GM18507 (cell line): ENCODE results near the gene EGFLAM.

Source experiments
- DNase-seq: peaks from one replicate; pipeline ENCODE4 v3.0.0; 2011; ENCODE audit warnings: low read depth; ENCODE audit not compliant: insufficient read length; ENCODE audit errors: extremely low spot score
- FAIRE-seq: peaks from 2 replicates; lab custom pipeline; 2011; peaks lifted over from hg19 to GRCh38; lab: Jason Lieb, UNC

EGFLAM gene

GRCh38 chr5:38258319-38259061 lies at the start of gene EGFLAM:
Gene EGFLAM, plus strand, starts transcription at chr5:38258559. Its CDS starts 196 bp downstream, at chr5:38258755.
- FAIRE-seq = no peak
- DNase-seq = no peak

- DNase-seq (no peak), FAIRE-seq (no peak)
These were observed 49.5 kb upstream of the EGFLAM start for GRCh38 chr5:38208782-38209378.

GRCh38 chr5:38210676-38211353 lies 47.5 kb upstream of the EGFLAM start:
- FAIRE-seq = no peak
- no peak for DNase-seq

- FAIRE-seq = no peak
These were observed 47.0 kb upstream of the EGFLAM start for GRCh38 chr5:38211354-38211710.

GRCh38 chr5:38212307-38212706 lies 46.1 kb upstream of the EGFLAM start:
- FAIRE-seq (no peak), DNase-seq (no peak)

More at GRCh38 chr5:38211354-38211710, 47.0 kb upstream of the EGFLAM start:
- no peak for DNase-seq

GRCh38 chr5:38226091-38226490 lies 32.3 kb upstream of the EGFLAM start:
- FAIRE-seq (no peak), DNase-seq (no peak)

- DNase-seq (no peak), FAIRE-seq (no peak)
These were observed 29.4 kb upstream of the EGFLAM start for GRCh38 chr5:38228914-38229313.

- FAIRE-seq (no peak), DNase-seq (no peak)
These were observed 23.6 kb upstream of the EGFLAM start for GRCh38 chr5:38234737-38235136.

- DNase-seq = no peak
- no peak for FAIRE-seq
These were observed 20.7 kb upstream of the EGFLAM start for GRCh38 chr5:38237681-38238080.

GRCh38 chr5:38240212-38240611 lies 18.1 kb upstream of the EGFLAM start:
- DNase-seq (no peak), FAIRE-seq (no peak)

- DNase-seq = no peak
- FAIRE-seq = no peak
These were observed 16.7 kb upstream of the EGFLAM start for GRCh38 chr5:38241655-38242054.

GRCh38 chr5:38245307-38245706 lies 13.1 kb upstream of the EGFLAM start:
- no peak for DNase-seq
- FAIRE-seq = no peak

GRCh38 chr5:38249301-38249700 lies 9.1 kb upstream of the EGFLAM start:
- FAIRE-seq (no peak), DNase-seq (no peak)

GRCh38 chr5:38249812-38250211 lies 8.5 kb upstream of the EGFLAM start:
- DNase-seq (no peak), FAIRE-seq (no peak)

- FAIRE-seq (no peak), DNase-seq (no peak)
These were observed 7.5 kb upstream of the EGFLAM start for GRCh38 chr5:38250763-38251448.

GRCh38 chr5:38253759-38254158 lies 4.6 kb upstream of the EGFLAM start:
- DNase-seq (no peak), FAIRE-seq (no peak)

- no peak for DNase-seq
- no peak for FAIRE-seq
These were observed 884 bp upstream of the EGFLAM start for GRCh38 chr5:38257308-38258041.

GRCh38 chr5:38258042-38258318 lies 379 bp upstream of the EGFLAM start:
- FAIRE-seq (no peak), DNase-seq (no peak)

- FAIRE-seq = no peak
- no peak for DNase-seq
These were observed 876 bp downstream of the EGFLAM start for GRCh38 chr5:38259062-38259808.
